HG02642 (cell line): ENCODE results near the gene GHRH.

Experiments used
- ATAC-seq: cut with Tn5 transposase; IDR thresholded peaks from one replicate; pipeline ENCODE4 v1.9.1; 2021; ENCODE audit warnings: mild to moderate bottlenecking; ENCODE audit not compliant: unreplicated experiment, poor library complexity

Gene GHRH

GRCh38 chr20:37266940-37267666, 5.5 kb upstream of the GHRH start:
- no peak for ATAC-seq

- ATAC-seq, result no peak
Observed at GRCh38 chr20:37265152-37265551, 3.5 kb upstream of the GHRH start.

GRCh38 chr20:37263686-37264085, 2.1 kb upstream of the GHRH start:
- ATAC-seq, result no peak

DNA sequence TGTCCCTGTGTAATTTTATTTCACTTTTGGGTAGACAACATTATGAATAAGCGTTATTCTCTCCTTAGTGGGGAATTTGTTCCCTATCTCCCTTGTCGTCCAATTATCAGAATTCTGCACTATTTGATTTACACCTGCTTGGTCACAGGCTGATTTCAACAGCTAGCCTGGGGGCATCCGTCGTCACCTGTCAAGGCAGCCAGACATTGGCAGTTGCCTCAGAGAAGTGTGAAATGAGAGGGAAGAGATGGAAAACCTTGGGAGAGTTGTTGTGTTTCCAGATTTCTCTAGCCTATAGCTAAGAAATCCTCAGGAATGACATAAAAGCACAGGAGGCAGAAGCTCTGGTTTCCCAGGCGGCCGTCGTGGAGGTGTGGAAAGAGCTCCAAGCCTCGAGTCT, 891 bp upstream of the GHRH start:
- ATAC-seq, result no peak

DNA sequence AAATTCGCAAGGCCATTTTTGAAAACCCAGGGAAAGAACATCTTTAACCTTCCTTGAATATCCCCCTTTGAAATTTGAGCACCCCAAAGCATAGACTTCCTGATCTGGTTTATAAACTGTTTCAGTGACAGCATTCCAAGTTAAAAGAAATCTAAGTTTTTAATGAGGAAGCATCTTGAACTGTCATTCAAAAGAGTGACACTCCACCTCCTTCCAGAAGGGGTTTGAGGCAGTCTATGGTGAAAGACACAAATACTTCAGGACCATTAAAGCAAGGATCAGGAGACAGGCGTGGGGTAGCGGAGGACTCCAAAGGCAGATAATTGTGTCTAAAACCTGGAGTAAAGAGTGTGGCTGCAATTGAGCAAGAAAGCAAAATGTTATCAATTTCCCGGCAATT, 691 bp downstream of the GHRH start:
- ATAC-seq, result no peak

DNA sequence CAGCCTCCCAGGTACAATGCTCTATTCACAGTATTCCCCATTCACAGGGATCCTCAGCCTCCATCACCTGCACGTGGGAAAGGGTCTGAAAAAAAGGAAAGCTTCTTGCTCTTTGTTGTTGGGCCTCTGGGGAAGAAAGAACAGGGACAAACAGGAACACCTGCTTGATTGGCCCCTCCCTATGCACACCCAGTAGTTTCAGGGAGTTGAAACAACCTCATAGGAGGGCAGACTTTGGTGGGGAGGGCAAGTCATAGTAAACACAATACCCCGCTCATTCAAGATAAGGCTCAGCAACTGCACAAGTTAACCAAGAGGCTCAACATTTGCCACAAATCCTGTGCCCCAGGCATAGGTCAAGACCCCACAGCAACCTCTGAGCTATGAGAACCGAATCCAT, 1.7 kb downstream of the GHRH start:
- no peak for ATAC-seq

GRCh38 chr20:37259031-37259430, 2.6 kb downstream of the GHRH start:
- ATAC-seq, result no peak

GRCh38 chr20:37257988-37258387, 3.6 kb downstream of the GHRH start:
- ATAC-seq, result no peak

GRCh38 chr20:37257530-37257929, 4.1 kb downstream of the GHRH start:
- no peak for ATAC-seq

- no peak for ATAC-seq
Observed at GRCh38 chr20:37256286-37256685, 5.3 kb downstream of the GHRH start.

- ATAC-seq, result no peak
Observed at GRCh38 chr20:37254114-37254878, 7.3 kb downstream of the GHRH start.

DNA sequence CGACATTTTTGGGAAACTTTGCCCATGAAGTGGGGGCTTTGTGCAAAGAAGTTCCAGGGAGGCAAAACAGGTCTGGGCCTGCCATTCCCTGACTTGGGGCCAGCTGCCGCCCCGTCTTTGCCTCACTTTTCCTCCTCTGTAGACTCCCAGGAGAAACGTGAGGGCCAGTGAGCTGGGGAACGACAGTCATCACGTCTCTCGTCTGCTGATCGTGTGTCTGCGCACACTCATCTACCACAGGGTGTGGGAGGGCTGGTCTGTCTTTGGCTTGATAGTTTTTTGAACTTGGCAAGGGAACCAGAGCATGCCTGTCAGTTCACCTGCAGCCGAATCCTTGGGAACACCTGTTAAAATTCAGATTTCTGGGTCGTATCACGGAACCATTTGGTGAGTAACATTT, 8.5 kb downstream of the GHRH start:
- ATAC-seq, result no peak

DNA sequence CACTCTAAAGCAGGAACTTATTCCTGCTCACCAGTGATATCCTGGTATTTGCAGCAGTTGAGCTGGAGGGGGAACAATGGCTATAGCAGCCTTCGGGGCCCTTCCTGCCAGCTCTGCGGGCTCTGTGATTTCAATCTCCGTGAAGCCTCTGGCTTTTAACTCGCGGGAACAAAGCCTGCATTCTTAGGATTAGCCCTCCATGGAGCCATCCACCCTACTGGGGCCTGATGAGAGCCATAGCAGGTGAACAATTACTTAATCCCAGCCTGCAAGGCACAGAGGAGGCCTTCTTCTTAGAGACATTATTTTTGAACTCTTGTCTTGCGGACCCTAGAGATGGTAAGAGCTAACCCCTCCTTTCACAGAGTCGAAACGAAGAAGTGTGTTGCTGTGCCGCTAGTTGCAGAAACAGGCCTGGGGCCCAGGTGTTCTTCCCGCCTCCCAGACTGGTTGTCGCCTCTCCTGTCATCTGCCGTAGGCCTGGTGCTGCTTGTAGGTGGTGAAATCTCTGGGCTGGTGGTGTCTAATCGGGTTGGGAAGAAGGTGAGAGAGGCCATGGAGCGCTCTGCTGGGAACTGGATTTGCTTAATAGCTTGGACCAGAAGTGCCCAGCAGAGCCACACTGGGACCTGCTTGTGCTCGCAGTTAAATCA, 9.7 kb downstream of the GHRH start:
- no peak for ATAC-seq

- ATAC-seq, result no peak
Observed at GRCh38 chr20:37249304-37249703, 12.3 kb downstream of the GHRH start.

DNA sequence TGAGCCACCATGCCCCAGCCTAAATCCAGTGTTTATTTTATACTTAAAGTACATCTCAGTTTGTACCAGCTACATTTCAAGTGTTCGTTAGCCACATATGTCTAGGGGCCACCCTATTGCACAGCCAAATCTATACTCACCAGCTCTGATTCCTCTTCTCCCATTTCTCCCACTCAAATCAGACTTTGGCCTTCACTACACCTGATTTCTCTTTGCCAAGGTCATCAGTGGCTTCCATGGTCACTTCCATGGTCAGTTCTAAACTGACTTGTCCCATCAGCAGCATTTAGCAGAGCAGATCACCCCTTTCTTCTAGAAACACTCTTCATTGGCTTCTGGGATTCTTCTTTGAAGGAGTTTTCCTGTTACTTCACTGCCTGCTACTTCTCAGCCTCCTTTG, 14.1 kb downstream of the GHRH start:
- ATAC-seq, result no peak

DNA sequence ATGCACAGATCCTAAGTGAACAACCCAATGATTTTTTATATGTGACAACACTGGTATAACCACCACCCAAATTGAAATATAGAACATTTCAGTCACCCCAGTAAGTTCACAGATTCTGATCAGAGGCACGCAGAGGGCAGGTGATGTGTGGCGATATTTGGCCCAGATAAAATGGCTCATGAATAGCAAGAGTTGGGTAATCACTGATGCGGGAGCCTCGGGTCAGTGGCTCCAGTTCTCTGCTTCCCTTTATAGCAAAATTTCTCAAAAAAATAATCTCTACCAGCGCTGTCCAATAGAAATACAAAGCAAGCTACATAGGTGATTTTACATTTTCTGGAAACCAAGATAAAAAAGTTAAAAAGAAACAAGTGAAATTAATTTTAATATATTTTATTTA, 14.9 kb downstream of the GHRH start:
- no peak for ATAC-seq

DNA sequence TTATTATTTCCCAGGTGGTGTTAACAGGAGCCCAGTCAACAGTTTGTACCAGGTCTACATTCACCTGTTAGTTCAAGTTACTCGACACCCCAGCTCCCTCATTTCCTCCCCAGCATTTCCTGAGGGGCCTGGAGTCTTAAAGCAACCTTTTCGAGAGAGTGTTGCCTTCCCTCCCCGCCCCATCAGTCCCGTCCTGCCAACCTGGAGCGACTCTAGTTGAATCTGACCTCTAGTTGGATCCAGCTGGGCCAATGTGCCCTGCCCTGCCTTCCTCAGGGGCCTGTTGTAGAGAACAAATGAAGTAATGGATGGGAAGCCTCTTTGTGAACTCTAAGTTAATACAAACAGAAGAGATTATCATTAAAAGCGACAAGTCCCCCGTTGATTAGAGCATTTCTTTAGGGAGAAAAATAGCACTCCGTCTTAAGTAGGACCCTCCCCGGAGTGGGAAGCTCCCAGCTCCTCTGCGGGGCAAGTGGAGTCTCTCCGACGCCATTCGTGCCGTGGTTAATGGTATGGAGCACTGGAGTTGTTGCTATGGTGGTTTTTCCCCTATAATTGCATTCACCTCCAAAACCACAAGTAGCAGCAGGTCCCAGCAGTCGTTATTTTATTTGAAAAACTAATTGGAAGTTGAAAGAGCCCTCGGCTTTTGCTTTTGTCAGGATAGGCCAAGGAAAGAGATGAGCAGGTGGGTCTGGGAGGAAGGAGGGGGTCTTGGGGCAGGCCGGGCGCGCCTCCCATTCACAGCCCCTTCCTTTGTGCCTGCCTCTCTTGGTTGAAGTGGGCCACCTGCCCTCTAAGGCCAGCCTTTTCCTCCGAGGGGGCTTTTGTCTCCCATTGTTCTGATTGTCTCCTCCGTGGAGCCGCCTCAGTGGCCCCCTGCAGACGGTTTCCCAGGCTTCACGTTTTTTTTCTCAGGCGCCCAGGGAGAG, 16.1 kb downstream of the GHRH start:
- no peak for ATAC-seq

DNA sequence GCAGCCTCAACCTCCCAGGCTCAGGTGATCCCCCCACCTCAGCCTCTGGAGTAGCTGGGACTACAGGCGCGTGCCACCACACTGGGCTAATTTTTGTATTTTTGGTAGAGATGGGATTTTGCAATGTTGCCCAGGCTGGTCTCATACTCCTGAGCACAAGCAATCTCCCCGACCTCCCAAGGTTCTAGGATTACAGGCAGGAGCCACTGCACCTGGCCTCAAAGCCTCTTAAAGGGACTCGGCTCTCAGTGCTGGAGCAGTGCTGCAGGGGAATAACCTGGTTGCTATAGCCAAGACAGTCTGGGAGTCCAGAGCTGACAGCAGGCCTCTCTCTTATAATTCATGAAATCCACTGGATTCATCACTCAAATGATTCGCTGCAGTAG, 17.0 kb downstream of the GHRH start:
- ATAC-seq, result no peak

DNA sequence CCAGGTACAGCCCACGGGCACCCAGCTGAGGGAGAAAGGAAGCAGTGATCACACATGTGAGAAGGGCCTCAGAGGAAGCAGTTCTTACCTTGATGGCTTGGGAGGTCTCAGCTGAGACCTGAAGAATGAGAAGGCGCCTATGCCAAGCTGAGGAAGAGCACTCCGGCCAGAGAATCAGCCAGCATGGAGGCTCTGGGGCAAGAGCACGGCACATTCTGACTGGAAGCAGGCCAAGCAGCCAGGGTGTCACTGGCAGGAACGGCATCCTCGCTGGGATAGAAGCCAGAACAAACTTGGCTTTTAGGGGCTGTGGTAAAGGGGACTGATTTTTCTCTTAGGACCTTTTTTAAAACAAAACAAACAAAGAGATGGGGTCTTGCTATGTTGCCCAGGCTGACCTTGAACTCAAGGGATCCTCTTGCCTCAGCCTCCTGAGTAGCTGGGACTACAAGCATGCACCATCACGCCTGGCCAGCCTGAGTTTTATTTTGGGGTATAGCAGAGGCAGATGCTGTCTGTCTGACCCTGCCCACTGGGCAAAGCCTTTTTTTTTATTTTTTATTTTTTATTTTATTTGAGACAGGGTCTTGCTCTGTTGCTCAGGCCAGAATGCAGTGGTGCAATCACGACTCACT, 17.6 kb downstream of the GHRH start:
- ATAC-seq, result no peak
